SK-N-SH (cell line): ENCODE results near the gene BFSP2.

Experiments used
- GATA2 ChIP-seq: sonication (generic); formaldehyde crosslinking; IDR thresholded peaks from 2 replicates; pipeline ENCODE4 v1.5.0; 2020; ENCODE audit warnings: mild to moderate bottlenecking, missing genetic modification reagents
- MXI1 ChIP-seq: IDR thresholded peaks from 2 replicates; pipeline ENCODE4 v1.6.1; 2012; ENCODE audit warnings: mild to moderate bottlenecking, low read depth, low read length, improper control_type of control experiment
- SIN3A ChIP-seq: IDR thresholded peaks from 2 replicates; pipeline ENCODE4 v1.6.1; 2012; ENCODE audit warnings: low read depth, mild to moderate bottlenecking, low read length, moderate library complexity, borderline replicate concordance
- TF ChIP-seq, protein P1 (sequence below): IDR thresholded peaks from 2 replicates; pipeline ENCODE4 v1.6.1; 2012; ENCODE audit warnings: mild to moderate bottlenecking, low read depth, low read length, moderate library complexity

GRCh38 chr3:133447750-133448477 is 48.1 kb downstream of the BFSP2 start:
- TF ChIP-seq MXI1 (no peak), GATA2 (CRISPR knock-in tag) (no peak), SIN3A (no peak)
- TF ChIP-seq, protein P1, sequence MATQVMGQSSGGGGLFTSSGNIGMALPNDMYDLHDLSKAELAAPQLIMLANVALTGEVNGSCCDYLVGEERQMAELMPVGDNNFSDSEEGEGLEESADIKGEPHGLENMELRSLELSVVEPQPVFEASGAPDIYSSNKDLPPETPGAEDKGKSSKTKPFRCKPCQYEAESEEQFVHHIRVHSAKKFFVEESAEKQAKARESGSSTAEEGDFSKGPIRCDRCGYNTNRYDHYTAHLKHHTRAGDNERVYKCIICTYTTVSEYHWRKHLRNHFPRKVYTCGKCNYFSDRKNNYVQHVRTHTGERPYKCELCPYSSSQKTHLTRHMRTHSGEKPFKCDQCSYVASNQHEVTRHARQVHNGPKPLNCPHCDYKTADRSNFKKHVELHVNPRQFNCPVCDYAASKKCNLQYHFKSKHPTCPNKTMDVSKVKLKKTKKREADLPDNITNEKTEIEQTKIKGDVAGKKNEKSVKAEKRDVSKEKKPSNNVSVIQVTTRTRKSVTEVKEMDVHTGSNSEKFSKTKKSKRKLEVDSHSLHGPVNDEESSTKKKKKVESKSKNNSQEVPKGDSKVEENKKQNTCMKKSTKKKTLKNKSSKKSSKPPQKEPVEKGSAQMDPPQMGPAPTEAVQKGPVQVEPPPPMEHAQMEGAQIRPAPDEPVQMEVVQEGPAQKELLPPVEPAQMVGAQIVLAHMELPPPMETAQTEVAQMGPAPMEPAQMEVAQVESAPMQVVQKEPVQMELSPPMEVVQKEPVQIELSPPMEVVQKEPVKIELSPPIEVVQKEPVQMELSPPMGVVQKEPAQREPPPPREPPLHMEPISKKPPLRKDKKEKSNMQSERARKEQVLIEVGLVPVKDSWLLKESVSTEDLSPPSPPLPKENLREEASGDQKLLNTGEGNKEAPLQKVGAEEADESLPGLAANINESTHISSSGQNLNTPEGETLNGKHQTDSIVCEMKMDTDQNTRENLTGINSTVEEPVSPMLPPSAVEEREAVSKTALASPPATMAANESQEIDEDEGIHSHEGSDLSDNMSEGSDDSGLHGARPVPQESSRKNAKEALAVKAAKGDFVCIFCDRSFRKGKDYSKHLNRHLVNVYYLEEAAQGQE = no peak
